NCI-H2227 (cell line): Measurements from ENCODE around the gene LPGAT1.

Experiments used
- DNase-seq: peaks from one replicate; lab custom pipeline; 2025; ENCODE audit not compliant: unreplicated experiment; lab: John Stamatoyannopoulos, UW

LPGAT1 gene

GRCh38 chr1:211828584-211829342 lies 1.8 kb downstream of the LPGAT1 start:
- peak; percentile 48 for DNase-seq

- no peak for DNase-seq
These were observed 3.5 kb downstream of the LPGAT1 start for GRCh38 chr1:211827051-211827450.

- no peak for DNase-seq
These were observed 4.6 kb downstream of the LPGAT1 start for GRCh38 chr1:211825980-211826379.

GRCh38 chr1:211822677-211823407 lies 7.7 kb downstream of the LPGAT1 start:
- no peak for DNase-seq

- no peak for DNase-seq
These were observed 14.0 kb downstream of the LPGAT1 start for GRCh38 chr1:211816586-211816985.

GRCh38 chr1:211814313-211814712 lies 16.2 kb downstream of the LPGAT1 start:
- DNase-seq, result no peak

GRCh38 chr1:211813590-211813989 lies 17.0 kb downstream of the LPGAT1 start:
- no peak for DNase-seq

GRCh38 chr1:211812584-211812983 lies 18.0 kb downstream of the LPGAT1 start:
- no peak for DNase-seq

- no peak for DNase-seq
These were observed 18.7 kb downstream of the LPGAT1 start for GRCh38 chr1:211811848-211812247.

- DNase-seq, result no peak
These were observed 19.4 kb downstream of the LPGAT1 start for GRCh38 chr1:211811126-211811525.

GRCh38 chr1:211808475-211808874 lies 22.1 kb downstream of the LPGAT1 start:
- no peak for DNase-seq

GRCh38 chr1:211804915-211805314 lies 25.6 kb downstream of the LPGAT1 start:
- DNase-seq, result no peak

GRCh38 chr1:211800925-211801607 lies 29.5 kb downstream of the LPGAT1 start:
- no peak for DNase-seq

- no peak for DNase-seq
These were observed 32.6 kb downstream of the LPGAT1 start for GRCh38 chr1:211797994-211798393.

- no peak for DNase-seq
These were observed 38.6 kb downstream of the LPGAT1 start for GRCh38 chr1:211791979-211792378.

GRCh38 chr1:211789641-211790464 lies 40.7 kb downstream of the LPGAT1 start:
- no peak for DNase-seq

GRCh38 chr1:211788626-211789025 lies 41.9 kb downstream of the LPGAT1 start:
- DNase-seq, result no peak

GRCh38 chr1:211783897-211784296 lies 46.7 kb downstream of the LPGAT1 start:
- DNase-seq, result no peak

GRCh38 chr1:211783266-211783665 lies 47.3 kb downstream of the LPGAT1 start:
- peak; percentile 62 for DNase-seq

GRCh38 chr1:211781260-211781659 lies 49.3 kb downstream of the LPGAT1 start:
- no peak for DNase-seq

GRCh38 chr1:211775170-211775569 lies 55.4 kb downstream of the LPGAT1 start:
- DNase-seq, result no peak
